ENCODE results near the gene MRNIP. TPM values are rescaled to one million over a fixed set of nuclear protein-coding genes. Genes with fewer than 3 reads are reported as not detected.
"Not testable (repeated sequence)": the region's sequence is repeated elsewhere in the genome, so short reads cannot be mapped to it uniquely, and the experiment has no call there.

Gene MRNIP
- total RNA-seq, 1 experiment from 2014 or later, result 39.9 TPM

- Histone ChIP-seq H3K9me2 (ENCODE audit: insufficient read depth) (no peaks in the 10 kb centered on the region), H3K79me2 (ENCODE audit: low read depth) (peaks cover 10% of the 10 kb centered on the region; the same call in 1 of the 2 replicates), H3K9me3 (ENCODE audit: insufficient read depth, low read depth) (no peaks in the 10 kb centered on the region), H4K20me1 (ENCODE audit: insufficient read depth) (peaks cover 57% of the 10 kb centered on the region), H3K4me2 (no peak overlapping the region), H3K4me3 (no peak overlapping the region), H3K27me3 (ENCODE audit: insufficient read depth, low read depth) (no peaks in the 10 kb centered on the region), H3K4me1 (replicated peaks; ENCODE audit: insufficient read depth) (no peaks in the 10 kb centered on the region), H3K36me3 (ENCODE audit: low read depth) (peaks cover 24% of the 10 kb centered on the region), H3F3A (ENCODE audit: insufficient read depth, low read depth) (peaks cover 71% of the 10 kb centered on the region), H2AFZ (no peak overlapping the region), H3K27ac (peak overlapping the region; percentile 17; the same call in 1 of the 2 replicates)
- TF ChIP-seq EZH2 (IDR thresholded peaks at IDR 0.05; ENCODE audit: low read depth), result no peak
- TF ChIP-seq CTCF (conservative IDR thresholded peaks at IDR 0.05), result no peak
- BruUV-seq (replicated peaks), result no TSS peak
- intact Hi-C loops (cut with micrococcal nuclease; ENCODE audit: unreplicated experiment), result loop anchor here (5.0 kb wide), 2 partner anchors 40 to 75 kb away; no protein-coding TSS in a partner anchor
- CTCF ChIA-PET, result no interaction called here
- POLR2A ChIA-PET (ENCODE audit: unreplicated experiment), result no interaction called here
- no peak for DNase-seq
These were observed 21.3 kb downstream of the MRNIP start for GRCh38 chr5:179837076-179838011.

GRCh38 chr5:179836225-179837019 lies 22.2 kb downstream of the MRNIP start:
- BruUV-seq (replicated peaks), result TSS peak; percentile 7
- Histone ChIP-seq H3K27me3 (ENCODE audit: insufficient read depth, low read depth) (no peaks in the 10 kb centered on the region), H3F3A (ENCODE audit: insufficient read depth, low read depth) (peaks cover 80% of the 10 kb centered on the region), H3K79me2 (ENCODE audit: low read depth) (peaks cover 10% of the 10 kb centered on the region; the same call in 1 of the 2 replicates), H3K4me1 (replicated peaks; ENCODE audit: insufficient read depth) (no peaks in the 10 kb centered on the region), H4K20me1 (ENCODE audit: insufficient read depth) (peaks cover 66% of the 10 kb centered on the region), H3K9me3 (ENCODE audit: insufficient read depth, low read depth) (no peaks in the 10 kb centered on the region), H3K4me3 (no peak overlapping the region), H2AFZ (no peak overlapping the region), H3K4me2 (no peak overlapping the region), H3K9me2 (ENCODE audit: insufficient read depth) (no peaks in the 10 kb centered on the region), H3K27ac (0 out of 2 replicates have a peak overlapping the region, but pooled peaks have one; percentile 17), H3K36me3 (ENCODE audit: low read depth) (peaks cover 30% of the 10 kb centered on the region)
- intact Hi-C loops (cut with micrococcal nuclease; ENCODE audit: unreplicated experiment), result loop anchor here (5.0 kb wide), 2 partner anchors 39 to 74 kb away; no protein-coding TSS in a partner anchor
- CTCF ChIA-PET, result no interaction called here
- TF ChIP-seq CTCF (conservative IDR thresholded peaks at IDR 0.05), result no peak
- TF ChIP-seq EZH2 (IDR thresholded peaks at IDR 0.05; ENCODE audit: low read depth), result no peak
- peak in 1 of 2 experiments; percentile 49 for DNase-seq
- POLR2A ChIA-PET (ENCODE audit: unreplicated experiment), result interaction anchor here (0.6 kb wide), 1 partner anchor 17 kb away, joined by 3 read pairs; no protein-coding TSS in a partner anchor

GRCh38 chr5:179834871-179835270 lies 23.7 kb downstream of the MRNIP start:
- H3K4me2 ChIP-seq; H3K27ac ChIP-seq; BruUV-seq (replicated peaks); DNase-seq; POLR2A ChIA-PET (ENCODE audit: unreplicated experiment); CTCF ChIA-PET; H2AFZ ChIP-seq; H3K9me3 ChIP-seq (ENCODE audit: insufficient read depth, low read depth); H3K4me3 ChIP-seq; H3K4me1 ChIP-seq (replicated peaks; ENCODE audit: insufficient read depth); H3K27me3 ChIP-seq (ENCODE audit: insufficient read depth, low read depth); H3K9me2 ChIP-seq (ENCODE audit: insufficient read depth): not testable (repeated sequence)
- peaks cover 79% of the 10 kb centered on the region for H4K20me1 ChIP-seq (ENCODE audit: insufficient read depth)
- peaks cover 87% of the 10 kb centered on the region for H3F3A ChIP-seq (ENCODE audit: insufficient read depth, low read depth)
- peaks cover 46% of the 10 kb centered on the region for H3K36me3 ChIP-seq (ENCODE audit: low read depth)
- intact Hi-C loops (cut with micrococcal nuclease; ENCODE audit: unreplicated experiment), result loop anchor here (5.0 kb wide), 2 partner anchors 38 to 73 kb away; no protein-coding TSS in a partner anchor
- peaks cover 23% of the 10 kb centered on the region for H3K79me2 ChIP-seq (ENCODE audit: low read depth)
